ENCODE data around the gene CLEC4E. TPM values are rescaled to one million over a fixed set of nuclear protein-coding genes. Genes with fewer than 3 reads are reported as not detected.
"Not testable (repeated sequence)": the region's sequence is repeated elsewhere in the genome, so short reads cannot be mapped to it uniquely, and the experiment has no call there.

The CLEC4E gene
- total RNA-seq, 3 donors from 2014 or later: 2.0 to 15.5 (median 2.3) TPM

- no peaks in the 10 kb centered on the region for H3K36me3 ChIP-seq
- intact Hi-C loops (cut with DNase I; ENCODE audit: low total_unique reads): no loop called here
- H3K4me3 ChIP-seq: no peak overlapping the region
- DNase-seq (ENCODE audit: low spot score in 2 of 2): no peak
- H3K4me1 ChIP-seq: no peaks in the 10 kb centered on the region
- TF ChIP-seq POLR2A (IDR thresholded peaks at IDR 0.05): no peak
- TF ChIP-seq POLR2AphosphoS5 (IDR thresholded peaks at IDR 0.05): no peak
- TF ChIP-seq CTCF (IDR thresholded peaks at IDR 0.05): no peak
- no peaks in the 10 kb centered on the region for H3K9me3 ChIP-seq
- no peak overlapping the region for H3K27ac ChIP-seq
- no peaks in the 10 kb centered on the region for H3K27me3 ChIP-seq
These were observed 39.0 kb downstream of the CLEC4E start for GRCh38 chr12:8501720-8502119.

- Histone ChIP-seq H3K4me3 (no peak overlapping the region), H3K4me1 (no peaks in the 10 kb centered on the region), H3K27me3 (no peaks in the 10 kb centered on the region), H3K9me3 (no peaks in the 10 kb centered on the region), H3K27ac (no peak overlapping the region), H3K36me3 (no peaks in the 10 kb centered on the region)
- DNase-seq (ENCODE audit: low spot score in 2 of 2): no peak
- intact Hi-C loops (cut with DNase I; ENCODE audit: low total_unique reads): no loop called here
- no peak for TF ChIP-seq CTCF (IDR thresholded peaks at IDR 0.05)
- no peak for TF ChIP-seq POLR2A (IDR thresholded peaks at IDR 0.05)
- TF ChIP-seq POLR2AphosphoS5 (IDR thresholded peaks at IDR 0.05): no peak
These were observed 41.1 kb downstream of the CLEC4E start for GRCh38 chr12:8499616-8500015.

- H3K9me3 ChIP-seq; H3K27me3 ChIP-seq; H3K27ac ChIP-seq; DNase-seq (ENCODE audit: low spot score in 2 of 2); H3K36me3 ChIP-seq; intact Hi-C loops (cut with DNase I; ENCODE audit: low total_unique reads); H3K4me1 ChIP-seq; H3K4me3 ChIP-seq: not testable (repeated sequence)
These were observed 44.6 kb downstream of the CLEC4E start for GRCh38 chr12:8496074-8496473.

GRCh38 chr12:8495671-8496070 lies 45.0 kb downstream of the CLEC4E start:
- intact Hi-C loops (cut with DNase I; ENCODE audit: low total_unique reads); H3K4me1 ChIP-seq; DNase-seq (ENCODE audit: low spot score in 2 of 2); H3K9me3 ChIP-seq; H3K4me3 ChIP-seq; H3K27ac ChIP-seq; H3K27me3 ChIP-seq; H3K36me3 ChIP-seq: not testable (repeated sequence)

GRCh38 chr12:8493084-8493483 lies 47.6 kb downstream of the CLEC4E start:
- Histone ChIP-seq H3K4me1 (no peaks in the 10 kb centered on the region), H3K36me3 (no peaks in the 10 kb centered on the region), H3K27ac (no peak overlapping the region), H3K27me3 (no peaks in the 10 kb centered on the region), H3K4me3 (no peak overlapping the region), H3K9me3 (no peaks in the 10 kb centered on the region)
- intact Hi-C loops (cut with DNase I; ENCODE audit: low total_unique reads): no loop called here
- no peak for DNase-seq (ENCODE audit: low spot score in 2 of 2)
- no peak for TF ChIP-seq POLR2A (IDR thresholded peaks at IDR 0.05)
- no peak for TF ChIP-seq POLR2AphosphoS5 (IDR thresholded peaks at IDR 0.05)
- TF ChIP-seq CTCF (IDR thresholded peaks at IDR 0.05): no peak

- Histone ChIP-seq H3K36me3 (no peaks in the 10 kb centered on the region), H3K27ac (no peak overlapping the region), H3K4me3 (no peak overlapping the region), H3K27me3 (no peaks in the 10 kb centered on the region), H3K9me3 (no peaks in the 10 kb centered on the region), H3K4me1 (no peaks in the 10 kb centered on the region)
- no peak for TF ChIP-seq POLR2A (IDR thresholded peaks at IDR 0.05)
- TF ChIP-seq CTCF (IDR thresholded peaks at IDR 0.05): no peak
- TF ChIP-seq POLR2AphosphoS5 (IDR thresholded peaks at IDR 0.05): no peak
- intact Hi-C loops (cut with DNase I; ENCODE audit: low total_unique reads): no loop called here
- DNase-seq (ENCODE audit: low spot score in 2 of 2): no peak
These were observed 48.8 kb downstream of the CLEC4E start for GRCh38 chr12:8491646-8492530.

Other genes with a start within 250 kb of the CLEC4E start
- gene CLEC6A, start 84.9 kb downstream of the CLEC4E start, total RNA-seq: not detected
- under 1 TPM; 0.15 to 0.48 (median 0.33) TPM for gene CLEC4D, start 27.4 kb downstream of the CLEC4E start, total RNA-seq
- gene AICDA, start 72.0 kb upstream of the CLEC4E start, total RNA-seq: under 1 TPM in 1 of 3 donors, not detected in 2; 0.96 TPM
- gene MFAP5, start 121.9 kb upstream of the CLEC4E start, total RNA-seq: 100 to 1,000 TPM in 1 of 3 donors, 10 to 100 TPM in 2; 36.7 to 466 (median 42.0) TPM
- gene RIMKLB, start 157.1 kb upstream of the CLEC4E start, total RNA-seq: 10 to 100 TPM; 42.2 to 52.1 (median 51.5) TPM